8988T (cell line): ENCODE measurements around the gene TBX1.

Source experiments
- DNase-seq: peaks from one replicate; pipeline ENCODE4 v3.0.0; 2011

TBX1 gene

GRCh38 chr22:19760058-19760950 lies at the start of gene TBX1:
TSS of gene TBX1 (plus strand) at chr22:19760778. CDS start at chr22:19760844, 66 bp downstream.
- DNase-seq: no peak

GRCh38 chr22:19713245-19713644 lies 47.3 kb upstream of the TBX1 start:
- DNase-seq: peak; percentile 6

- DNase-seq: peak; percentile 41
Observed at GRCh38 chr22:19713650-19714311, 46.8 kb upstream of the TBX1 start.

GRCh38 chr22:19714312-19715187 lies 46.0 kb upstream of the TBX1 start, which contains the start of gene SEPTIN5:
TSS of gene SEPTIN5 (plus strand) at chr22:19714503. CDS start at chr22:19714589, 86 bp downstream.
- DNase-seq: peak; percentile 34

- peak; percentile 21 for DNase-seq
Observed at GRCh38 chr22:19715188-19715930, 45.2 kb upstream of the TBX1 start.

- DNase-seq: peak; percentile 17
Observed at GRCh38 chr22:19716041-19716828, 44.3 kb upstream of the TBX1 start.

GRCh38 chr22:19716829-19717105 lies 43.8 kb upstream of the TBX1 start:
- DNase-seq: no peak

- DNase-seq: peak; percentile 47
Observed at GRCh38 chr22:19717181-19717580, 43.4 kb upstream of the TBX1 start.

GRCh38 chr22:19717691-19718455 lies 42.7 kb upstream of the TBX1 start:
- DNase-seq: peak; percentile 97

- peak; percentile 79 for DNase-seq
Observed at GRCh38 chr22:19718456-19719049, 42.0 kb upstream of the TBX1 start.

GRCh38 chr22:19719050-19719482 lies 41.5 kb upstream of the TBX1 start:
- DNase-seq: no peak

- no peak for DNase-seq
Observed at GRCh38 chr22:19719488-19720021, 41.0 kb upstream of the TBX1 start.

- no peak for DNase-seq
Observed at GRCh38 chr22:19720150-19720827, 40.3 kb upstream of the TBX1 start.

GRCh38 chr22:19720999-19721329 lies 39.6 kb upstream of the TBX1 start:
- no peak for DNase-seq

- DNase-seq: no peak
Observed at GRCh38 chr22:19721330-19722177, 39.0 kb upstream of the TBX1 start.

GRCh38 chr22:19722178-19722981 lies 38.2 kb upstream of the TBX1 start:
- DNase-seq: no peak

GRCh38 chr22:19722982-19723231 lies 37.7 kb upstream of the TBX1 start:
- no peak for DNase-seq
